Left kidney (tissue), 8 donors: Measurements from ENCODE around the gene SRSF1. TPM values are rescaled to one million over a fixed set of nuclear protein-coding genes. Genes with fewer than 3 reads are reported as not detected.
"Not testable (repeated sequence)": the region's sequence is repeated elsewhere in the genome, so short reads cannot be mapped to it uniquely, and the experiment has no call there.

Experiments
- DNase-seq: peaks from one replicate; pipeline ENCODE4 v3.0.0-alpha.2; 2013
- long read RNA-seq, 8 donors: transcript quantifications; one replicate each; lab custom pipeline, GENCODE V29; 2026
- polyA plus RNA-seq: library from polyadenylated mRNA; unstranded; fragments of 120-200 nt; gene quantifications from one replicate; pipeline ENCODE4 v1.2.1, GENCODE V29; 2013; ENCODE audit not compliant: insufficient read length

The SRSF1 gene, protein sequence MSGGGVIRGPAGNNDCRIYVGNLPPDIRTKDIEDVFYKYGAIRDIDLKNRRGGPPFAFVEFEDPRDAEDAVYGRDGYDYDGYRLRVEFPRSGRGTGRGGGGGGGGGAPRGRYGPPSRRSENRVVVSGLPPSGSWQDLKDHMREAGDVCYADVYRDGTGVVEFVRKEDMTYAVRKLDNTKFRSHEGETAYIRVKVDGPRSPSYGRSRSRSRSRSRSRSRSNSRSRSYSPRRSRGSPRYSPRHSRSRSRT
- 451 TPM for polyA plus RNA-seq
- long read RNA-seq, donor 1, transcript SRSF1-202 (2 exons, 689 nt): minor isoform, 10 of 113 reads
- long read RNA-seq, donor 1, transcript SRSF1-201 (4 exons, 1,513 nt): major isoform, 76 of 113 reads
- long read RNA-seq, donor 1, transcript SRSF1-204 (4 exons, 1,720 nt): minor isoform, 10 of 113 reads
- long read RNA-seq, donor 1, transcript SRSF1-205 (3 exons, 3,117 nt): minor isoform, 8 of 113 reads
- long read RNA-seq, donor 1, partial matches to known transcripts: 0 of 113 reads
- long read RNA-seq, donor 1, other reads (novel, unspliced or antisense): 9 of 113 reads
- long read RNA-seq, donor 2, transcript SRSF1-202 (2 exons, 689 nt): minor isoform, 5 of 112 reads
- long read RNA-seq, donor 2, transcript SRSF1-201 (4 exons, 1,513 nt): major isoform, 68 of 112 reads
- long read RNA-seq, donor 2, transcript SRSF1-205 (3 exons, 3,117 nt): minor isoform, 15 of 112 reads
- long read RNA-seq, donor 2, transcript SRSF1-204 (4 exons, 1,720 nt): minor isoform, 10 of 112 reads
- long read RNA-seq, donor 2, partial matches to known transcripts: 5 of 112 reads
- long read RNA-seq, donor 2, other reads (novel, unspliced or antisense): 9 of 112 reads
- long read RNA-seq, donor 3, transcript SRSF1-204 (4 exons, 1,720 nt): minor isoform, 9 of 89 reads
- long read RNA-seq, donor 3, transcript SRSF1-201 (4 exons, 1,513 nt): major isoform, 59 of 89 reads
- long read RNA-seq, donor 3, transcript SRSF1-202 (2 exons, 689 nt): minor isoform, 5 of 89 reads
- long read RNA-seq, donor 3, transcript SRSF1-205 (3 exons, 3,117 nt): minor isoform, 9 of 89 reads
- long read RNA-seq, donor 3, partial matches to known transcripts: 0 of 89 reads
- long read RNA-seq, donor 3, other reads (novel, unspliced or antisense): 6 of 89 reads
- long read RNA-seq, donor 4, partial matches to known transcripts: 0 of 6 reads
- long read RNA-seq, donor 4, other reads (novel, unspliced or antisense): 0 of 6 reads
- long read RNA-seq, donor 5, transcript SRSF1-205 (3 exons, 3,117 nt): minor isoform, 11 of 149 reads
- long read RNA-seq, donor 5, transcript SRSF1-201 (4 exons, 1,513 nt): major isoform, 104 of 149 reads
- long read RNA-seq, donor 5, transcript SRSF1-204 (4 exons, 1,720 nt): minor isoform, 14 of 149 reads
- long read RNA-seq, donor 5, transcript SRSF1-202 (2 exons, 689 nt): minor isoform, 6 of 149 reads
- long read RNA-seq, donor 5, partial matches to known transcripts: 7 of 149 reads
- long read RNA-seq, donor 5, other reads (novel, unspliced or antisense): 7 of 149 reads
- long read RNA-seq, donor 6, transcript SRSF1-204 (4 exons, 1,720 nt): minor isoform, 8 of 88 reads
- long read RNA-seq, donor 6, transcript SRSF1-205 (3 exons, 3,117 nt): minor isoform, 9 of 88 reads
- long read RNA-seq, donor 6, transcript SRSF1-201 (4 exons, 1,513 nt): major isoform, 67 of 88 reads
- long read RNA-seq, donor 6, partial matches to known transcripts: 0 of 88 reads
- long read RNA-seq, donor 6, other reads (novel, unspliced or antisense): 0 of 88 reads
- long read RNA-seq, donor 7, transcript SRSF1-204 (4 exons, 1,720 nt): minor isoform, 29 of 176 reads
- long read RNA-seq, donor 7, transcript SRSF1-205 (3 exons, 3,117 nt): minor isoform, 18 of 176 reads
- long read RNA-seq, donor 7, transcript SRSF1-202 (2 exons, 689 nt): minor isoform, 19 of 176 reads
- long read RNA-seq, donor 7, transcript SRSF1-201 (4 exons, 1,513 nt): major isoform, 95 of 176 reads
- long read RNA-seq, donor 7, partial matches to known transcripts: 10 of 176 reads
- long read RNA-seq, donor 7, other reads (novel, unspliced or antisense): 0 of 176 reads
- long read RNA-seq, donor 8, transcript SRSF1-202 (2 exons, 689 nt): minor isoform, 6 of 44 reads
- long read RNA-seq, donor 8, transcript SRSF1-204 (4 exons, 1,720 nt): minor isoform, 11 of 44 reads
- long read RNA-seq, donor 8, transcript SRSF1-201 (4 exons, 1,513 nt): major isoform, 23 of 44 reads
- long read RNA-seq, donor 8, partial matches to known transcripts: 0 of 44 reads
- long read RNA-seq, donor 8, other reads (novel, unspliced or antisense): 0 of 44 reads

DNA sequence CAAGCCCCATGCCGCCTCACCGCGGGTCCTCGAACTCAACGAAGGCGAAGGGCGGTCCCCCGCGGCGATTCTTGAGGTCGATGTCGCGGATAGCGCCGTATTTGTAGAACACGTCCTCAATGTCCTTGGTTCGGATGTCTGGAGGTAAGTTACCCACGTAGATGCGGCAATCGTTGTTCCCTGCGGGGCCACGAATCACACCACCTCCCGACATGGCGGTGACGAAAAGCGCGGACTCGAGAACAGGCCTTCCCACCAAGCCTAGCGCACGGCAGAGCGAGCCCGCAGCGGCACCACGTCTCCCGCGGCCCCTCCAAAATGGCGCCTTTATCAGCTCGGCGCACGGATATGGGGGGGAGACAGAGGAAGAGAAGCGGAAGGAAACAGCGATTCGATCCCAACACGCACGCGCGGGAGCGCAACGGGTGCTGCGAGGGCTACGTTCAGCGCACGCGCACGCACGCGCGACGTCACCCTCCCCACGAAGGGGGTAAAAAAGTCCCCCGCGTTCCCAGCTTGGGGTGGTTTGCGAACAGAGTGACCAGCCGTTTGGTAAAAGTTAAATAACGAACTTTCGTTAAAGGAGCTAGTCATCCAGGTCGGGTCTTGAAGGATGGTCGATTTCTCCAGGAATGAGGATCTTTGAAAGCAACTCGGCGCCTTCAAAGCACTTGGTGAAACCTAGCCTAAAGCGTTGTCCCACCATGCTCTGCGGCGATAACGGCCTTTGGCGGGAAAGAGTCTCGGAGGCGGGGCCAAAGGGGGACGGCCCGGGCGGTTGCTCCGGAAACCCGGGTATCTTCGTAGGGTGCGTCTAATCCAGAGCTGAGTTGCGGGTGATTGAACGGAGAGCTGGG lies at the start of gene SRSF1:
Gene SRSF1 (minus strand): TSS at position 323 of the 857 bp plus-strand sequence. CDS start 109 bp downstream, at position 214.
- DNase-seq: peak; percentile 98

DNA sequence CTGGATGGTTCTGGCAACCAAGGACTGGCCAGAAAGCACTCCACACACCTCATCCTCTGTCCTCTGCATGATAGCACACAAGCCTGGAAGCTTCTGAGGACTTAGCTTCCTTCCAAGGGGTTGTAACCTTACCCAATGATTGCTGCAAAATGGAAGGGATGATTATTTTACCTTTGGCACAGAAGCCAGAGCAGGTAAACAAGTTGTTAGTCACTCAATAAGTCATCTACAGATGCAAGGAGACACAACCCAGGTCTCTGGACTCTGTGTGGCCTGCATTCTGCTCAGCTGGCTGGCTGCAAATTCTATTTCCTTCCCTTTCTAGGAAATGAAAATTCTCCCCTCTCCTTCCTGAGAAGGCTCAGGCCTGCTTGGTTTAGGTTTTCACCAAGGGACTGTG lies 49.4 kb upstream of the SRSF1 start:
- no peak for DNase-seq

DNA sequence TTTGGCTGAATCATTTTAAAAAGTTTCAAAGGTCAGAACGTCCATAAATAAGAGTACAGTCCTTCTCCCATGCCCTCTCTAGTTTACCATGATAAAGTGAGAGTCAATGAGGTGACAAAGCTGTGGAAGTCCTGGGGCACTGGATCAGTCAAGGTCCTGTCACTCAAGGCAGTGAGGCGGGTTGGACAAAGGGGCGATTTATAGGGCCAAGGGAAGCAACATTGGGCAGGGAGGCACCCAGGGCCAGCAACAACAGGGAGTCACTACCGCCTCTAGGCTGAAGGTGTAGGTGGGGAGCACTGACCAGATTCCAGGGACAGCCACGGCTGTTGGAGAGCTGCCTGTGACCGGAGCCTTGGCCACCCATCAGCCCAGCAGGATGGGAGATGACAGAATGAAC lies 47.6 kb upstream of the SRSF1 start:
- no peak for DNase-seq

DNA sequence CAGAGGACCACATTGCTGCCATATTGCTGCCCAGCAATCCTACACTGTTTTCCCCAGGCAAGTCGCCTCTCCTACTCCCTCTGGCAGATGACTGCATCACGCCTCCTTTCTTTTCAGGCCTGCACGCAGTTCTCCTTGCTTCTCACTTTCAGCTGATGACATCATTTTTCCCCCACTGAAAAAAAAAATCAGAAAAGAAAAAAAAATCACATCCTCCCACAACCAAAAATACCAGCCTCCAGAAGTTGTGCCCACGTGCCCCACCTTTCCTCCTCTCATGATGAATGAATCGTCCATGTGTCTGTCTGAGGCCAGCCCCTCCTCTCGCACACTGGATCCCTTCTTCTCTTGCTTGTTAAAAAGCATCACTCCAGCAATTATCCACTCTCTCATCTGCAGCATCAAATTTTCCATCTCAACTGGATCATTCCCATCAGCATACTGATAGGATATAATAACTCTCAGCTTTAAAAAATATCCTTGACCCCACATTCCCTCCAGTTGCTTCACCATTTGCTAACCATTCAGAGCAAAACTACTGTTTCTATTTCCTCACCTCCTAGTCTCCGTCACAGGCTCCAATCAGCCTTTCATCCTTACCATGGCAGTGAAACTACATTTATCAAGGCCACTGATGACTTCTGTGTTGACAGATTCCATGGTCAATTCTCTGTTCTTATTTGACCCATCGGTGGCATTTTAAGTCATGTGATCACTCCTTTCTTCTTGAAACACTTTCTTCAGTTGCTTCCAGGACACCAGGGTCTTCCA lies 46.1 kb upstream of the SRSF1 start:
- DNase-seq: no peak

DNA sequence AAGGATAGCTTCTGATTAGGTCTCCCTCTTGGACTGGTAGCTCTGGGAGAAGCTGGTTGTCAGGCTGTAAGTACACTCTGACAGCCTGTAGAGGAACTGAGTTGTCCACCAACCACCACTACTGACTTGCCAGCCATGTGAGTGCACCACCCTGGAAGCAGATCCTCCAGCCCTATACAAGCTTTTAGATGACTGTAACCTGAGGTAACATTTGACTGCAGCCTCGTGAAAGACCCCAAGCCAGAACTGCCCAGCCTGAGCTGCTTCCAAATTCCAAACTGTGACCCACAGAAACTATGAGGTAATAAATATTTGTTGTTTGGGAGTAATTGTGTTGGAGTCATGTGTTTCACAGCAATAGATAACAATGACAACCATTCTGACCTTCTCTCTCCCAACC lies 45.4 kb upstream of the SRSF1 start:
- DNase-seq: no peak

DNA sequence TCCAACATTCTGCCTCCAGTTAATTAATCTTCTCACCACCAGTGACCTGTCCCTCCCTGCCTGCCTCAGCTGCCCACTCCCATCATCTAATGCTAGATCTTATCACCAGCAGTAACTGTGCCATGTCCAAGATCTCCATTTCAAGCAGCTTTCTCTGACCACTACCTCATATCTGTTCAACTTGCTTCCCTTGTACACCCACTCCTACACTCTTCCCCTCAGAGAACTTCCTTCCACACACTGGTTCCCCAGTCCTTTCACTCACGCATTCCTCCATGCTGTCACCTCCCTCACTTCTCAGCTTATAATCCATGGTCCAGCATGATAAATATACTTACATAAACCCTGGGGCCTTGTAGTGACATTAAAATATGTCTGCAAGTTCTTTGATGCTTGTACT lies 44.4 kb upstream of the SRSF1 start:
- no peak for DNase-seq

DNA sequence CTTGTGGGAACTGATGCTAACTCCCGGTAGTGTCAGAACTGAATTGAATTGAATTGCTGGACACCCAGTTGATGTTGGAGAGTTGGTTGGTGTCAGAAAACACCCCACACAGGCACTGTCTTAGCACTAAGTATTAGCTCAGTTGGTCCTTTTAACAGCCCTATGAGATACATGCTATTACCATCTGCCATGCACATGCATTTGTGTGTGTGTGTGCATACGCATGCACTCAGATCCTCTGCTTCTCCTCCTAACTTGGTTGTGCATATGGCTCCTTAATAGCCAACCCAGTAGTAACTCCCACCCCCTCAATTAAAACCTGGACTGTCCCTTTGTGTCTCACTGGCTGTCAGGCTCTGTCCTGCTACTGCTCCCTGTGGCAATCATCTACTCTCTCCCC lies 43.9 kb upstream of the SRSF1 start:
- no peak for DNase-seq

DNA sequence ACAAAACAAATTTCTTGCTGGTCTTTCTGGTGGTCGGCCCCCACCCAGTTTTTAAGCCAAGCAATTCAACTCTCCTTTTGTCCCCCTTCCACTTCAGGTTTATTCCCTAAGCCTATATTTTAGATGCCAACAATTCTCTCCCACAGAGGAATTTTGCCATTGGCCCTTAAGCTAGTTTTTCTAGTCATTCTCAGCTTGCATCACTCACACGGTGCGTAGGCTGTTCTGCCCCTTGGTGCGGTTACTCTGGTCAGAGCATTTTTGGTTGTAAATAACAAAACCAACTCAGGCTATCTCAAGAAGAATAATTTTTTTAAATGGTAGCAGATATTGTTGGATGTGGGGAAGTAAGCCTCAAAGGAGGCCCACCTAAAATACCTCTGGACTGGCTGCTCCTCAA lies 42.5 kb upstream of the SRSF1 start:
- DNase-seq: no peak

DNA sequence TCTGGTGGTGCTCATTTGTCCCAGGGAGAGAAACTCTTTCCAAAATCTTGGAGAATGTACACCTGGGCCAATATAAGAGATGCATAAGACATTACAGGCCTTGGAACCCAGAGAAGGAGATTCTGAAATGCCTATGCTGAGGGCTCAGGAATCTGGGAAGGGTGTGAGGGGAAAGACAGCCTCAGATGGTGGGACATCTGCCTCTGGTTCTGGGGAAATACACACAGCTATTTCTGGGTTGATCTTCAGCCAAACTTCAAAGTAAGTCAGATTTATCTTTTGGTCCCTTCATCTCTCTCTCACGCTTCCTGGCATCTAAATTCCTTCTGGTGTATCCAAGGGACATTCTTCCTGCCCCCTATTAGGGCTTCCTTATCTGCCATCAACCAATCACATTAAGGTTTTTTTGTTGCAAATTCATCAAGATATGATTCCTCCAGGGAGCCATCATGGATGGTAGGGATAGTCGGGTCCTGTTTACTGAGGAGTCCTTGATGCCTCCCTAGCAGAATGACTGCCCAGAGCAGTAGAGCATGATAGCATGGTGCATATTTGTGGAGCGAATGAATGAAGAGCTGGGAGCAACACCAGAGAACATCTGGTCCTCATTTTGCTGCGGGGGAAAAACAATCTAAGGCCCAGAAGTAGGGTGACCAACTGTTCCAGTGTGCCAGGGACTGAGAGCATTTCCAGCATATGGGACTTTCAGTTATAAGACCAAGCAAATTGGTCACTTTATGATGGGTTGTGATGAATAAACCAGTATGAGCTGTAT lies 40.5 kb upstream of the SRSF1 start:
- no peak for DNase-seq

DNA sequence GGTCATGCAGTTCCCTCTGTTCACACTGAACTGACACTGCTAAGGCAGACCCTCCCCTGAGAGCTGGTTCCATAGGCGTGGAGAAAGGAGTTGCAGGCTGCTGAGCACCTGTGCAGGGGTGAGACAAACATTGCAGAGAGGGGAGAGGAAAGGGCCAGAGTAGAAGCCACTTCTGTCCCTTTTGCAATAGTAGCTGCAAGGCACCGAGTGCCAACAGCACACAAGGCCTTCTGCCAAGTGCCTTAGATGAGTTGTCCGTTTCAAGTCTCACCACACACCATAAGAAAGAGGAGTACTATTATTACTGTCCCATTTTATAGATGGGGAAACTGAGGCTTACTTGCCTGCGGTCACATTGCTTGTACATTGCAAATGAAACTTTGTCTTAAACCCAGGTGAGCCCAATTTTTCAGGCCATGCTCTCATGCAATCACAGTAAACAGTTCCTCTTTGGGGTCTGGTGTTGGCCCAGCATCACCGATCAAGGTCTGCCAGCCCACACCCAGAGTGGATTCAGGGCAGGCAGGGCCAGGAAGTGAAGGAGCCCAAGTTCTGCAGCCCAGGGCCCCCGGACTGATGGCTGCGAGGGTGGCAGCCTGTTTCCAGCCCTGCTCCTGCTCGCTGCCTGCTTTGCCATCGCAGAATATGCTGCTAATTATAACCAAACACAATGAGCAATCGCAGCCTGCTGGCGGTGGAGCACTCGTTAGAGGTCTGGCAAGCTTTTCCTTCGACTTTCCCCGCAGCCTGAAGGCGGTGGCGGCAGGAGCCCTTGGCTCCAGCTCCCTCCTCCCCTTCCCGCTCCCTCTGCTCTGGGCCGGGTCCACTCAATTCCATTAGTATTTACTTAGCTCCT lies 39.4 kb upstream of the SRSF1 start:
- no peak for DNase-seq

DNA sequence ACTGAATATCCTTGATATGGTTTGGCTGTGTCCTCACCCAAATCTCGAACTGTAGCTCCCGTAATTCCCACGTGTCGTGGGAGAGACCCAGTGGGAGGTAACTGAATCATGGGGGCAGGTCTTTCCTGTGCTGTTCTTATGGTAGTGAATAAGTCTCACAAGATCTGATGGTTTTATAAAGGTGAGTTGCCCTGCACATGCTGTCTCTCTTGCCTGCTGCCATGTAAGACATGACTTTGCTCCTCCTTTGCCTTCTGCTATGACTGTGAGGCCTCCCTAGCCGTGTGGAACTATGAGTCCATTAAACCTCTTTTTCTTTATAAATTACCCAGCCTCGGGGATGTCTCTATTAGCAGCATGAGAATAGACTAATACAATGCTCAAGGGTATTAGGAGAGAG lies 37.2 kb upstream of the SRSF1 start:
- not testable (repeated sequence) for DNase-seq

DNA sequence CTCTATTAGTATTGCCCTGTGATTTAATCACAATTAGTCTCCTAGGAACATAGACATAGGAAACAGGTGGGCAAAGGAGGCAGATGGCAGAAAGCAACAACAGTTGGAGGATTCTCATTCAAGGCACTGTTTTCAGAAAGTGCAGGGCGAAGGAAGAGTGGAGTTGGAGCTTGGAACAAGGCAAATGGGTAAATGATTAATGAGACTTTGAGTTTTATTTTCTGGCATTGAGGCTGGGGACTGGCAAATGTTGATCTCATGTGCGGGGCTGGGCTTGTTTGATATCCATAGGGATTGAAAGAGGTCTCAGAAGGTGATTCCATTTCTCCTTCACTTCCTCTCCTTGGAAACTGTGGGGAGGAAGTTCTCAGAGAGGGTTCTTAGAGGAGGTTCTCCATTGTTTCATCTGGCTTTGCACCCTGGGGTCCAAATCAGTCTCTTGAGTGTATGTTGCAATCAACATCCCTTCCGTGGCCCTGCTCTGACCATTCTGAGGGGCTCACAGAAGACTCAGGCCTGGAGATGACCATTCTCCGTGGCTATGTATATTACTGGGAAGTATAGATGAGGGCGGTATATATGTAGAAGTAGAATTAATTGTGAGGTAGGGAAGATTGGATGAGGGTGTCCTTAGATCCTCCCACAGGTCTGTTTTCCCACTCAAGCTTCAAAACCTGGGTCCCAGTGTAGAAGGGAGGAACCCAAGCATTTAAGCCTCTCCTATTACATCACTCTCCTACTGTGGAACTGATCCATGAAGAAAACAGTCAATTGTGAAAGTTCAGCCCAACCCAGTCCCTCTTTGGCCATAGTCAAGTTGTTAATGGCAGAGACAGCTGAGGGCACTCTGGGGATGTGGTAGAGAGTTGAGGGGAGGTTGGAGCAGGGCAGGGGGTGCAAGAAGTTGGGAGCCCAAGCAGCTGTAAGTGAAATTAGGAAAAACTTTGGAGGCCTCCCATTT lies 36.5 kb upstream of the SRSF1 start:
- no peak for DNase-seq

DNA sequence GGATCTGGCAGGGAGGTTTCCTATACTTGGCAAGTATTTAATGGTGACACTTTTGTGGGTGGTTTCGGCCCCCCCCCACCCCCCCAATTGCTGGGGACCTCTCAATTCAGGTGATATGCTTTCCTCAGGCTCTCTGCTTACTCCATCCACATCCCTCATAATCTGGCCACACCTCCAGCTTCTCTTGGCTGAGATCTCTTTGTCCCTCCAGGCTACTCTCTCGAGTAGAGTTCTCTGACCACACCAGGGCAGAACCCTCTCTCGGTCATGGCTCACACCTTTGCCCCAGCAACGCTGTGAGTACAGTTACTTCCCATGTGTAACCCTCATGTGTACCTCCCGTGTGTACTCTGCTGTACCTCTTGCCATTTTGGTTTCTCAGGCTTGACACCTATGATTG lies 34.1 kb upstream of the SRSF1 start:
- DNase-seq: no peak

DNA sequence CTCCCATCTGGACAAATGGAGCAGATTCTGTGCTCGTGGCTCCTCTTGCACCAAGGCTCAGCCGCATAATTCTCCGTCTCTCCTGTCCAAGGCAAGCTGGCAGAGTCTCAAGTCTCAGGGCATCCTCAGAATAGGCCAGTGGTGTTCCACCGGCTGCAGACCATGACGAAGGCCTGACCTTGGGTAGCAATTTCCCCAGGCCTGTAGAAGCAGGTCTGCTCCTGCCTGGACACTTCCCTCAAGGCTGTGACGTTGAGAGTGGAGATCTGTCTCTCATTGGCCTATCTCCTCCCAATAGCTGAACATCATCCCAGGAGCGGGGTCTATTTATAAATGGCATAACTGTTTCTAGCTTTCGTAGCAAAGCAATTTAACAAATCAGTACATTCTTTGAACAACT lies 33.3 kb upstream of the SRSF1 start:
- no peak for DNase-seq

DNA sequence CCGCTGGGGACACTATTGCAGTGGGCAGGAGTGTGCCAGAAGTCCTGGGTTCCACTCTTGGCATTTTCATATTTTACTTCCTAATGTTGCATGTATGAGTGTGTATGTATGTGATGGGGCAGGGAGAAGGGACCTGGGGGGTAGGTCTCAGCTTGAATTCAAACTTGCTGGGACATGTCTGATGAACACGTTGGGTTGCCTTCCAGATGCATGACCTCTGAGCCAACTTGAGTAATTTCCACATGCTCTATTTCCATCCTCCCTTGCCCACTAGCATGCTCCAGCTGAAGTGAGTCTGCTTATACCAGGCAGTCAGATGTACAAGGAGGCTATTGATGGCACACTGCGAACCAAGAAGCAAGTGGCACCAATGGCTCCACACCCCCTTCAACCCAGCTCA lies 32.9 kb upstream of the SRSF1 start:
- DNase-seq: no peak
